HG03095 (cell line): ENCODE measurements around the gene SDR39U1.

Experiments used
- ATAC-seq: cut with Tn5 transposase; IDR thresholded peaks from one replicate; pipeline ENCODE4 v1.9.1; 2021; ENCODE audit warnings: moderate library complexity; ENCODE audit not compliant: unreplicated experiment

SDR39U1 gene

DNA sequence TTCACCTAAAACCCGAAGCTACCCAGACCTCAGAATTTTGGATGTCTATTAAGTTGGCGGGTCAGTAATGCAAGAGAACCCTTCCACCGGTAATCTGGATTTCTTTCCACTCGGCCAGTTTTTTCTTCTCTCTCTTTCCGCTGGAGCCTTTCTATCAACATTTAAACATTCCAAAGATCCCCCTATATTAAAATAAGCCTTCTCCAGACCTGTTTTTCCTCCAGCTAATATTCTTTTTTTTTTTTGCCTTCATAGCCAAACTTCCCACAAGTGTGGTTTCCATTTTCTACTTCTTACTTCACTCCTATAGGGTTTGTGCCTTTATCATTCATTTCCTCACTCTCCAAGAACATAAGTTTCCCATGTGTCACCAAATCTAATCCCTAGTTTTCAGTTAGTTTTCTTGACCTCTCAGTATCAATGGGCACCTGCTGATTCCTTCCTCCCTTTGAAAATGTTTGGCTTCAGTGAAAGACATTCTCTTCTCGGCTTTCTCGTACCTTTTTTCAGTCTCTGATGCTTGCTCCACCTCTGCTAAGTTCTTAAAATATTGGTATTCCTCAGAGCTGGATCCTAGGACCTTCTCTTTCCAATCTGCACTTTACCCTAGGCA is 583 bp upstream of the SDR39U1 start:
- no peak for ATAC-seq

DNA sequence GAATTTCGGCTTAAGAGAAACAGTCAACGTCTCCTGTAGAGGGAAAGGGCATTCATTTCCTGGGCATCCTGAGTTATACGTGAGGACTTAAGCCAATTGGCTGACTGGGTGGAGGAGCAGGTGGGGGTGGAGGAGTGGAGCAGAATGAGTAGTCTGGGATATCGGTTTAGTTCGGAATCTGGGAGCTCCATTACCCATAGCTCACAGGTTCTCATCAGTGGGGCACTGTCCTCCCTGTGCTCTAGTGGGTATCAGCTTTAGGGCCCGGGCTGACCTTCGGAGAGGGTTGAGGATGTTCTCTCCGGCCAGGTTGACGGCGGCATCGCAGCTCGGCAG is 704 bp downstream of the SDR39U1 start:
- ATAC-seq = no peak

DNA sequence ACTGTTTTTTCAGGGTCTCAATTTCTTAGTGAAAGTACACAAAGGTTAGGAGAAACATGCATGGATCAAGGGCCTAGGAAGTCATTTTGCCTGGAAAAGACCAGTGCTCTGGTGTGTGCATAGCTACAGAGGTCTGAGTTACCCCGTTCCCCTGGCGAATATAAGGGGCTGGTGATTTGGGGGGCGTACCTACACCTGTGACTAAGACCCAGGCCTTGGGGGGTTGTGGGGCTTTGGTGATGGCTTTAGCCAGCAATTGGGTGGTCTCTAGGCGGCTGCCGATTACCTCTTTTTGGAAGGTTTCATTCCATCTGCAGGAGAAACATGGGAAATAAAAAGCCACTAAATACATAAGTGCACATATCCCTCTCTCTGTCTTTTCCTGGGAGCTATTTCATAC is 1.1 kb downstream of the SDR39U1 start:
- no peak for ATAC-seq

DNA sequence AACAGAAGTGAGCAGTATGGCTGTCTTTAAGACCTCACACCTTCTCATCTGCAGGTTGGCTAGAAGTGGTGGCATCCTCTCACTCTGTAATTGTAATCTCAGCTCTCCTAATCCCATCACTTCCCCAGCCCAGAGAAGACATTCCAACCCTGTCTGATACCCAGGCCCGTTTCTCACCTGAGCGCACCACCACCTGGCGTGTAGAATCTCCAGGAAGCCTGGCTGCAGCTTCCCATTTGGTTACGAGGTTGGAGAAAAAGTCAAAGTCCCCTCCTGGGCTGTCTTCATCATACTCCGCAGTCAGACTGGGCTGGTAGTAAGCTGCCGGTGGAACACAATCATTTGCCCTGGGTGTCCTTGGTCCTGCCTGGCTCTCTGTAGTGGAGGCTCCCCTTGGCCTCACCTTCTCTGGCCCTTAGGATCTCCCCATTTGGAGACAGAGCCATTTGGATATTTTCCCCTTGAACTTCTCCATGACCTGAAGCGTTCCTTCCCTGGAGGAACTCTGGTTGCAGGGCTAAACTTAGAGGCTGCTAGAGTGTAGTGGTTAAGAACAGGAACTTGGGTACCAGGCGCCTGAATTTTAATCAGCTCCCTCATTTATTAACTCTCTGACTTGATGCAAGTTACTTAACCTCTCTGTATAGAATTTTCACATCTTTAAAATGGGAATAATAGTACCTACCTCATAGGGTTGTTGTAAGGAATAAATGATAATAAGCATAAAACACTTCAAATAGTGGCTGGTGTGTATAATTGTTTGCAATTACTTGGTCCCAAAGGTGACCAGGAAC is 1.8 kb downstream of the SDR39U1 start:
- ATAC-seq = no peak

DNA sequence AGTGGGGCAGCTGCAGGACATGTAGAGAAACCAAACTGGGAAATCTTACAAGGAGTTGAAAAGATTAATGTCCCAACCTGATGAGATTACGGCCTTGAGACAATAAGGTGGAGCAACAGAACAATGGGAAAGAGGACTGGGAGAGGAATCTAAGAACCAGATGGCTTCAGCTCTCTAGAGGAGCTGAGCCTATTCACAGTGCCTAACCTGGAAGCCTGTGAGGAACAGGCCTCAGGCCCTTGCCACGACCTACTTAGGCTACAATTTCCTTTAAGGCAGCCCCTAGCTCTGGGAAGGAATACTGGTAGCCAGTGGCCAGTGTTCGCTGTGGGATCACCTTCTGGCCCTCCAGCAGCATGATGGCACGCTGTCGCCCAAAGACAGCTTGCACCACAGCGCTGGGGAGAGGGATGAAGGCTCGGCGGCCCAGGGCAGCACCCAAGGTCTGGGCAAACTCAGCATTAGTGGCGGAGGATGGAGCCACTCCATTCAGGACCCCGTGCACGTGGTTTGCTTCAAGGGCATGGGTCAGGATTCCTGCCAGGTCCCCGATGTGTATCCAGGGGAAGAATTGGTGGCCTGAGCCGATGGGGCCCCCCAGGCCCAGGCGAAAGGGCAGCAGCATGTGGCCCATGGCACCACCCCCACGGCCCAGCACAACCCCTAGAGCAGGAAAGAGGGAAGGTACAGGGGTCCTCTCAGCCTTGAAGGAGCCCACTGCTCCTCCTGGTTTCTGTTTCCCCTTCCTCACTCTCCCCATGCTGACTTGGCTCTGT is 2.6 kb downstream of the SDR39U1 start:
- ATAC-seq = no peak

DNA sequence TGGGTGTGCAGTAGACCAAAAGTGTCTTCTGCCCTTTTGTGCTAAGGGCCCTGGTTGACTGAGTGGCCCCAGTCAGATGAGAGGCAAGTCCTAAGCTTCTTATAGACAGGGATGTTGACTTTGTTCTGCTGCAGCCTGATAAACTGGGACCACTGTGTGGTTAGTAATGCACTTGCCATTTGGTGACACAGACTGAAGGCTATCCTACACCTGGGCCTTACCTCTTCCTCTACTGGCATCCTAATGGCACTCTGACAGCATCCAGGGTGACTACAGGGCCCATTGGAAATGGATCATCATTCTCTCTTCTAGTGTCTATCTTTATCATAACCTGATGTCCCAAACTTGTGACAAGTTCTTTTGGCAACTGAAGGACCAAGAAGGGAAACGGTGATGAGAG is 3.3 kb downstream of the SDR39U1 start:
- no peak for ATAC-seq

DNA sequence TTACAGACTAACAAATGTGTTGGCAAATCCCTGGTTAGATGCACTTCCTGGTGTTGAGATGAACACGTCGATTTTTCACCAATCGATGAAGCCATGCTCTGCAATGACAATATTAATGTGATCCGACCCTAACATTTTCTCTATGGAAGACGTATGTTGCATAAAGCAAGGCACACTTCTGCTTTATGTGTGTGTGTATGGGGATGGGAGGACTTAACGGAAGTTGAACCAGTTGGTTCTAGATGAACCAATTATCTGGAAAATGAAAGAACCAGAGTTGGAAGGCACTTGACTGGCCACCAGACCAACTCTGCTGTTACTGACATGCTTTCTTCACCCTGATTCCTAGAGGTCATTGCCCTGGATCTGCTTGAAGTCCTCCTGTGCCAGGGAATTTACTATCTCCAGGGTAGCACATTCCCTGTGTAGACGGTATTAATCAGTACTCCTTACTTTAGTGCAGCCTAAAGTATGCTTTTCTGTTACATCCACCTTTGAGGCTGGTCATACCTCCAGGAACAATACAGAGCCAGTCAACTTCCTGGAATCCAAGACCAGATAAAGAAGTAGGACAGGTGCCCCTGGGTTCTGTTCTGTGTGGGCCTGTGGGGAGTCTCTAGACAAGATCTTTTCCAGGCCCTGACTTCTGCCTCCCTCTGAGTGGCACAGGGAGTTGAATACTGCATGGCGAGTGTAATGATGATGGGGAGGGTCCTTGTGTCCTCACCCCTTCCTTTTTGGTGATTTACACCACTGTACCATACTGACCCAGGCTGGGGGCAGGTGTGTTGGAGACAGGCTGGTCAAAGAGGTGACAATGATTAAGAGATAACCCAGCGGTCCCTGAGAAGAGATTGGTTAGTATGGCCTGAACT is 4.1 kb downstream of the SDR39U1 start:
- no peak for ATAC-seq

DNA sequence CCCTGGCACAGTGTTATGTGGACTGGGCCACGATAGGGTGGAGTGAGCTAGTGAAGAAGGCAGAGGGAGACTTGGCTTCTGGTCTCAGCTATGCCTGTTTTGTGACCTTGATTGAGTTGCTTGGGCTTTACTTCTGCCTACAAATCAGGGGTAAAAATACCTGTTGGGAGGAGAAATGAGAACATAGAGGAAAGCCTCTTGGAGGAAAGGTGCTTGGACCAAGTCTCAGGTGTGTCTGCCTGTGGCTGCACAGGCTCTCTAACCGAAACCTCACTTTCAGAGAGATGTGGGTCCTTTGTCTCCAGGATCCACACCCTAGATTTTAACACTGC is 4.9 kb downstream of the SDR39U1 start:
- no peak for ATAC-seq

DNA sequence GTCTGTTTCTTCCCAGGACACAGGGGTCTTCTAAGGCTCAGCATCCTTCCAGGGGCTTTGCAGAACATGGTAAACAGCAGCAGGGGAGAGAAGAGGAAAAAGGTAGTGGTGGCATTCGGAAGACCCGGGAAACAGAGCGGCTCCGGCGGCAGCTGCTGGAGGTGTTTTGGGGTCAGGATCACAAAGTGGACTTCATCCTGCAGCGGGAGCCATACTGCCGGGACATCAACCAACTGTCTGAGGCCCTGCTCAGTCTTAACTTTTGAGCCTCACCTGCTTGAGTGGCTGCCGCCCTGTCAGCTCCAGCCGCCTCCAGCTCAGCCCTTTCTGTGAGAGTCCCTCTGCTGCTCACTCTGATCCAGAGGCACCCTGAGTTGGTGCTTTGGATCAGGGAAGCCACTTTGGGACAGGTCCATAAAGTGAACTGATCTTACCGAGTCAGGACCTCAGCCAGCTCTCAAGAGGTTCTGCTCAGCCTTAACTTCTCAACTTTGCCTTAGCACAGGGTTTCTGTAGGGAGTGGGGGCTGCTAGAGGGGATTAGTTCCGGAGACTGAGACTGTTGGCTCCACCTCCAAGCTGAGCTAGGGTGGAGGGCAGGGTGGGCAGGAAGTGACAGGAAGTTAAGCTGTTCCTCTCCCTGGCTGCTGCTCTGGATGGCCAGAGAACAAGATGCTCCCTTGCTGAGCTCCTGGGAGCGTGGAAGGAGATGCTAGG is 5.4 kb downstream of the SDR39U1 start:
- no peak for ATAC-seq

DNA sequence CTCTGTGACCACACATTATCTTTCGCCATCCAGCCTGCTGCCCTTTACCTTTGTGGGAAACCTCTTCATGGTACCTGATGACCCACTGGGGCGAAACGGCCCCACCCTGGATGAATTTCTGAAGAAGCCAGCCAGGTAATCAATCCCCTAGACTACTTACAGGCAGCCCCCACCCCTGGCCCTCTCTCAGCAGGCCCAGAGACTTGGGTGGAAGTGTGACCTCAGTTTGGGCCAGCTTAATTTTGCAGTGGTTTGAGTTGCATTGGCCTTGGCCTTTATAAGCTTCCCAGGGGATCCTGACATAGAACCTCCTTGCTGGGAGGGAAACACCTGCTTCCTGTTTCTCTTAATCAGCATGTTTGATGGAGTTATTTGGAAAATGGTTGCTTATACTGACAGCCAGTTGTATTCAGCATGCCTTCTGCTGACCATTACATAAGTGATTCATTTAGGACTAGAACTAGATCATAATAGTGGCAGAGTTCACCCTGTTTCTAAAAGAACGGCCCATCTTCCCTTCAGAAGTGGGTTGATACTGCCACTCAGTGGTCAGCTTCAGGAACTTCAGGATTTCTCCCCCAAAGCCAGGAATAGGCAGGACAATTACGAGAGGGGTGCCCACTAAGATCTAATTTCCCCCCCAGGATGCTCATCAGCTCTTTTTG is 6.1 kb downstream of the SDR39U1 start:
- ATAC-seq = no peak

DNA sequence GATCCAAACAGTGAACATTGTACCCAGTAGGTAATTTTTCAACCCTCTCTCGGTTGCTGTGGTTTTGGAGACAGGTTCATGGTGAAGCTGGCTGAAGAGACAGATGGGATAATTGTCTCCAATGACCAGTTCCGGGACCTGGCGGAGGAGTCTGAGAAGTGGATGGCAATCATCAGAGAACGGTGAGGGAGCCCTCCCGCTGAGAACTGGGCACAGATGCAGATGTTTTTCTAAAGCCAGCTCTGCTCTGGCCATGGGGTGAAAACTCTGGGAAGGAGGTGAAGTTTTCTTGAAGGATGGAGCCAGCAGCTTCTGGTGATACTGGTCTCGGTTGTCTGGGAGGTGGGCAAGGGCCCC is 6.6 kb downstream of the SDR39U1 start:
- ATAC-seq = no peak

DNA sequence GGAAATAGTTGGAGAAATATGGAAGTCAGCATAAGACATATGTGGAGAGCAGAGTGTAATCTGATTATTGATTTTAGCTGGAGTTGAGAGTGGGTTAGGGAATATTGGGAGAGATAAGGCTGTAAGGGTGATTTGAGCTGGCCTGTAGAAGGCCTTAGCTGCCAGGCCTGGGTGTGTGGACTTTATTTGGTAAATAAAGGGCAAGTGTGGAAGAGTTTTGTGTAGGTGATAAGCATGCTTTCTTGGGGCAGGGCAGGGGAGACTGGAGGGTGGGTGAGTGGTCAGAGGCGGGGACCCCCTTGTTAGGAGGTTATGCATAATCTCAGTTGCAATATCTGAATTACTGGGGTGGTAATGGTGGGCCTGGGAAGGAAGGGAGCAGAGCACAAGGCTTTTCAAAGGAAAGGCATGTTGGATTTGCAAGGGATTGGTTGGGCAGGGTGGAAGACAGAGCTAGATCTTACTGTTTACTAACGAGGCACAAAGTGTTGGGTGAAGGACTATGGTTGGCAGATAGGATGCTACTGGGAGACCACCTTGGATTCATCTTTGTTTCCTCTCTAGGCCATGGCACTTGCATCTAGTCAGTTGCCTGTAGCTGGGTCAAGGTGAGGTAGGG is 7.3 kb downstream of the SDR39U1 start:
- ATAC-seq = no peak

DNA sequence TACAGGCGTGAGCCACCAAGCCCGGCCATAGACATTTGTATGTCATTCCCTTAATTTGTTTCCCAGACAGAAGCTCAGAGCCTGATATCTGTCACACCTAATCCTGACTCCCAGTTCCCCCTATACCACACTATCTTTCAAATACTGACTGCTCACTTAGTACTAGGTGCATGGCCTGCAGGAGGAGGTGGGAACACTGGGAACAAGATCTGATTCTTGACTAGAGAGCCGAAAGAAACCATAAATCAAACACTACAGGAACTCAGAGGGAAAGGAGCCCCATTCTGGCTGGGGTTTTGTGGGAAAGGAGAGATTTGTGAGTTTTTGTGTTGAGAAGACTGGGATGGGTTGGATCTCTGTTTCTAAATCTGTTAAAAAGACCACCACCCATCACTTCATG is 7.9 kb downstream of the SDR39U1 start:
- no peak for ATAC-seq

DNA sequence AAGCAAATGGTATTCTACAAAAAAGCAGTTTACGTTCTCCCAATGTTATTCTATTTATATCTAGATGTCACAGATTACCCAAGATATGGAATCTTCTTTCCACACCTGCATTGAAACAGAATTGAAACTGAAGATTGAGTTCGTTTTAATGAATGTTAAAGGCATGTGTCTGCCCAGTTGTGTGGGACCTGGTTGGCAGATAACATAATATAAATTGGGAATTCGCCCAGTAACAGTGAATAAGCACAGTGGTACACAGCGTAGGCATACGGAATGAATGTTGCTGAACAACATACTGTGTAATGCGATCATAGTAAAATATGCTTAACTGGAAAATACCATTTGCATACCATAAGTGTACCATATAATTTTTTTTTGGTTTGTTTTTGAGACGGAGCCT is 8.5 kb downstream of the SDR39U1 start:
- ATAC-seq = no peak

DNA sequence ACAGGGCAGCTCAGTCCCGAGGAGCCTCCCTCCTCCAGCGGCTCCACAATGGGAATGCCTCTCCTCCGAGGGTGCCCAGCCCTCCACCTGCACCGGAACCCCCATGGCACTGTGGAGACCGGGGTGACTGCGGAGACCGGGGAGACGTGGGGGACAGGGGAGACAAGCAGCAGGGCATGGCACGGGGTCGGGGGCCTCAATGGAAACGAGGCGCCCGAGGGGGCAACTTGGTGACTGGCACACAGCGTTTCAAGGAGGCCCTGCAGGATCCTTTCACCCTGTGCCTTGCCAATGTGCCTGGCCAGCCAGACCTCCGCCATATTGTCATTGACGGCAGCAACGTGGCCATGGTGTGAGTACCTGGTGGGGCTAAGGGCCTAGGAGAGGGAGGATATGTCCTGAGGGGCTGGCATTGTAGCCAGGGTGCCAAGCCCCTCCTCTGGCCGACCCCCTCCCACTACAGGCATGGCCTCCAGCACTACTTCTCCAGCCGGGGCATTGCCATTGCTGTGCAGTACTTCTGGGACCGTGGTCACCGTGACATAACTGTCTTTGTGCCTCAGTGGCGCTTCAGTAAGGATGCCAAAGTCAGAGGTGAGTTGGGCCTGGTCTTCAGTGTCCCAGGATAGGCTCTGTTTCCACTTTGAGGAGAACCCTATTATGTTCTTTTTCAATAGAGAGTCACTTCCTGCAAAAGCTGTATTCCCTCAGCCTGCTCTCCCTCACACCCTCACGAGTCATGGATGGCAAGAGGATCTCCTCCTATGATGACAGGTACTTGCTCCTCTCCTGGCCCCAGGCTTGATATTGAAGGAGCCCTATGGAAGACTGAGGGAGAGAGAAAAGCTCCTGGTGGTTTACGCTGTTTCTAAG is 10.1 kb downstream of the SDR39U1 start:
- ATAC-seq = no peak

DNA sequence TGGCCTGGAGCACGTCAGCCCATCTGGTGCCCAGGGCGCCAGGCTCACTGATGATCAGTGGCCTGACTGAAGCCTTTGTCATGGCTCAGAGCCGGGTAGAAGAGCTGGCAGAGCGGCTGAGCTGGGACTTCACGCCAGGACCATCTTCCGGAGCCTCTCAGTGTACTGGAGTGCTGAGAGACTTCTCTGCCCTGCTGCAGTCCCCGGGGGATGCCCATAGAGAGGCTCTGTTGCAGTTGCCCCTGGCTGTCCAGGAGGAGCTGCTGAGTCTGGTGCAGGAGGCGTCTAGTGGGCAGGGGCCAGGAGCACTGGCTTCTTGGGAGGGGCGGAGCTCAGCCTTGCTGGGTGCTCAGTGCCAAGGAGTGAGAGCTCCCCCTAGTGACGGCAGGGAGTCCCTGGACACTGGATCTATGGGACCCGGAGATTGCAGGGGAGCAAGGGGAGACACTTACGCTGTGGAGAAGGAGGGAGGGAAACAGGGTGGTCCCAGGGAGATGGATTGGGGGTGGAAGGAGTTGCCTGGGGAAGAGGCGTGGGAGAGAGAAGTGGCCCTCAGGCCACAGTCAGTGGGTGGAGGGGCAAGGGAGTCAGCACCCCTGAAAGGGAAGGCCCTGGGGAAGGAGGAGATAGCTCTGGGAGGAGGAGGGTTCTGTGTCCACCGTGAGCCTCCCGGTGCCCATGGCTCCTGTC is 10.9 kb downstream of the SDR39U1 start:
- ATAC-seq = peak; percentile 45

DNA sequence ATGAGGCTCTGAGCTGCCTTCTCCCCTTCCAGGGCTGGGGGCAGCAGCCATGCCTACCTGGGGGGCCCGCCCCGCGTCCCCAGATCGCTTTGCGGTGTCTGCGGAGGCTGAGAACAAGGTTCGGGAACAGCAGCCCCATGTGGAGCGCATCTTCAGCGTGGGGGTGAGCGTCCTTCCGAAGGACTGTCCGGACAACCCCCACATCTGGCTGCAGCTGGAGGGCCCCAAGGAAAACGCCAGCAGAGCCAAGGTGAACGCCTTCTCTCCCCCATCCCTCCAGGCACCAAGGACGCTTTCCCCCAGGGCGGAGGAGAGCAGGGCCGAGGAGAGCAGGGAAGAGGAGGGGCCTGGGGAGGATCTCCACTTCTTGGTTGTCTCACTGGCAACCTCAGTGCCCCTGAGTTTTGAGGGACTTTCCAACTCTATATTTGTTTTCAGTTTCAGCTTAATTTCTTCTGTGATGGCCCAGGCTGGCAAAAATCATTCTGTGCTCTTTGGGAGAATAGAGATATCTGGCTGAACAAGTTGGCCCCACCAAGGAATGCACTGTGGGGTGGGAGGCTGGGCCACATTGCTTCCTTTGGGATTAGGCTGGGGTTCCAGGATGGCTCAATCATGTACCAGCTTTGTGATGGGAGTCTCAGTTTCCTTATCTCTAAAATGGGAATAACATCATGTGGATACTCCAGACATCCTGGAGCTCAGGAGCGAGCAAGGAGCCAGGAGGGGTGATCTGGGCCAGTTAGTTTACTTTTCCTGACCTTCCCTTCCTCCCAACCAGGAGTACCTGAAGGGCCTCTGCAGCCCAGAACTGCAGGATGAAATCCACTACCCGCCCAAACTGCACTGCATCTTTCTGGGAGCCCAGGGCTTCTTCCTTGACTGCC is 11.7 kb downstream of the SDR39U1 start:
- ATAC-seq = no peak
